Skin epidermis (tissue), 12 donors: Measurements from ENCODE around the gene LPGAT1.
A peak's percentile ranks its signal among the peaks of the same experiment; 100 is the strongest.
"Not testable (repeated sequence)": the region's sequence is repeated elsewhere in the genome, so short reads cannot be mapped to it uniquely, and the experiment has no call there.

Source experiments
- H3K27ac ChIP-seq, 21 experiments: fragments of 200-600 bp; sonication (generic) in 11 of 21; one replicate each; pipeline ENCODE4 v1.5.0; 2020; ENCODE audit warnings: mild to moderate bottlenecking in 3 of 21, inconsistent platforms in 2 of 21, moderate library complexity in 2 of 21
- H3K4me3 ChIP-seq, 7 experiments: fragments of 200-600 bp; sonication (generic) in 2 of 7; one replicate each; pipeline ENCODE4 v1.5.0; 2020; ENCODE audit warnings: inconsistent platforms in 2 of 7, mild to moderate bottlenecking in 2 of 7, moderate library complexity in 1 of 7

The LPGAT1 gene

DNA sequence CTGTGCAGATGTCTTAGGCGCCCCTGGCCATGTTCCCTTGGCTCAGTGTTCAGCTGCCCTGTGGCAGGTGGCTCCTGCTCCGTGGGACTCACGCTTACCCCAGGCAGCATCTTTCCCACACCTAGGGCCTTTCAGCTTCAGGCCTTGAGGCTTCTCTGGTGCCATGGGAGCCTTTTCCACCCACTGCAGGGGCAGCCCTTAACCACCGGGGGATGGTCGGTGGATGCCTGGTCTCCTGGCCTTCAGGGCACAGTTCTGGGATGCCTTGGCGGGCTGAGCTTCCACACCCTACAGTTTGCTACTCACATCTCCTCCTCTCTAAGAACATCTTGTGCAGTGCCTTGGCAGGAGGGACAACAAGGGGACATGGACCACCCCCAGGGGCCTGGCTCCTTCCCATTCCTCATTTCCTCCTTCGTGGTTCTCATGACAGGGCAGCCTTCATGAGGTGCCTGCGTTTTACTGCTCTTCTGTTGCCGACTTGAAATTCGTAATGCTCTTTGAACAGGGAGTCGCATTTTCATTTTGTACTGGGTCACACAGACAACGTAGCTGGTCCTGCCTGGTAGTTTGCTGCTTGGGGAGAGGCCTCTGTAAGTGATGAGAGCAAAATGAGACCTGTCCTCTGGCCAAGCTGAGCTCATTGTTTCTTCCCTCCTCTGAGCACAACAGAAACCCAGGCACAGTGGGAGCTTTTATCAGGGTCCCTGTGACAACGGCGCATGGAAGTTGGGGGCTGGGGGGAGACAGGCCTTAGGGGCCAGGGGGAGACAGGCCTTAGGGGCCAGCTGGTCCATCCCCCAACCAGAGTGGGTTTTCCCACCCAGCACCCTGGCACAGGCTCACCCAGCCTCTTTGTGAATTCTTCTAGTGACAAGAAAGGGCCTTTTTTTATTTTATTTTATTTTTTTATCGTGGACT lies 93.2 kb downstream of the LPGAT1 start:
- H3K4me3 ChIP-seq, result no peak overlapping the region
- H3K27ac ChIP-seq, result peak overlapping the region in 1 of 21 experiments; percentile 56

DNA sequence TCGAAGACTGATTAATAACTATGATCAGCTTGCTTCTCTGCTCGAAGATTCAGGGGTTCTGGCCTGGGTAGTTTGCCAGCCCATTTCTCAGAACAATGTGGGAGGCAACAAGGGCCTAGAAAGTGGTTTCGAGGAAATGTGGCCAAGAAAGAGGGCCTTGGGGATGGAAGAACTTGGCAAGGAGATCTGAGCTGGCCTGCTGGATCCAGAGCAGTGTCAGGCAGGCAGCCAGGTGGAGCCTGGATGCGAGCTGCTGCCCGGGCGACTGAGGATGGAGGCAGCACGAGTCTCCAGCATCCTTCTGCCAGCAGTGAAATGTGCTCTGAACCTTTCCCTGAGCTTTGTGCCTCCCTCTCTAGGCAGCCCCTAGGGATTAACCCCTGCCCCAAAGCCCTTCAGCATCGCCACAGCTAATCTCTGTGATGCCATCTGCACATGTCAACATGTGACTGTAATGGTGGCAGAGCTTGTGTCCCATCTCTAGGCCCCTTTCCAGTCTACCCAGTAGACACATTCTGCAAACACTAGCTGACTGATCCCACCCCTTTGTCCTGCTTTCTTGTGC lies 94.1 kb downstream of the LPGAT1 start:
- H3K27ac ChIP-seq, result peak overlapping the region in 1 of 21 experiments; percentile 45

GRCh38 chr1:211735208-211736170 lies 95.1 kb downstream of the LPGAT1 start:
- Histone ChIP-seq H3K4me3 (no peak overlapping the region), H3K27ac (peak overlapping the region in 5 of 21 experiments; percentile 11 to 68 (median 38))

More for the DNA sequence above, 94.1 kb downstream of the LPGAT1 start:
- no peak overlapping the region for H3K4me3 ChIP-seq

DNA sequence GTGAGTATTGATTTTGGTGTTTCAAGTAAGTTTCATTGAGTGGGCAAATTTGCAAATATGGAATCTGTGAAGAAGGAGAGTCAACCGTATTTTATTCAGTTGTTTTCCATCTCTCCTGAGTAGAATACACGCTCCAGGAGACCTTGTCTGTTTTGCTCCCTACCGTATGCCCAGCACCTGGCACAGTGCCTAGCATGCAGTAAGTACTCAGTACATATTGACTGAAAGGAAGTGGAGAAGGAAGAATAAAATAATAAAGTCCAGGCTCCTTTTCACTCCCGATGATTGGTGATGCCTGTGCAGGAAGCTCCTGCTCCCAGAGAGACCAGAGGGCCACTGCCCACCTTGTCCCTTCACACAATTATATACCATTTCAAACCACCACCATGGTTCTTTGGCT lies 95.8 kb downstream of the LPGAT1 start:
- H3K4me3 ChIP-seq, result no peak overlapping the region
- peak overlapping the region in 3 of 21 experiments; percentile 32 to 68 (median 38) for H3K27ac ChIP-seq

DNA sequence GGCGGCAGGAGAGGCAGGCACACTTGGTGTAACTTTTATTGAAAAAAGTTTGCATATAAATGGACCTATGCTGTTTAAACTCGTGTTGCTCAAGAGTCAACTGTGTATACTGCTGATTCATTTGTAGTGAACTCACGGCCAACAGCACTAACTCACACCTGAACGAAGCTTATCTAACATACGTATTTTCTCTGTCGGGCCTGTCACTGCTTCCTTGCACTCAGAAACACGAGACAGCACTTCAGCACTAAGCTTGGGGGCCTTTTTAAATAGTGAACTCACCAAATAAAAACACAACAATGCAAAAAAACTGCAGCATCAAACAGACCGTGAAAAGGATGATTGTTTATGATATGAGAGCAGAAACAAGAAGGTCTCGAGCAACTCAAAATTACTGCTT lies 96.2 kb downstream of the LPGAT1 start:
- Histone ChIP-seq H3K4me3 (no peak overlapping the region), H3K27ac (peak overlapping the region in 1 of 21 experiments; percentile 68)

DNA sequence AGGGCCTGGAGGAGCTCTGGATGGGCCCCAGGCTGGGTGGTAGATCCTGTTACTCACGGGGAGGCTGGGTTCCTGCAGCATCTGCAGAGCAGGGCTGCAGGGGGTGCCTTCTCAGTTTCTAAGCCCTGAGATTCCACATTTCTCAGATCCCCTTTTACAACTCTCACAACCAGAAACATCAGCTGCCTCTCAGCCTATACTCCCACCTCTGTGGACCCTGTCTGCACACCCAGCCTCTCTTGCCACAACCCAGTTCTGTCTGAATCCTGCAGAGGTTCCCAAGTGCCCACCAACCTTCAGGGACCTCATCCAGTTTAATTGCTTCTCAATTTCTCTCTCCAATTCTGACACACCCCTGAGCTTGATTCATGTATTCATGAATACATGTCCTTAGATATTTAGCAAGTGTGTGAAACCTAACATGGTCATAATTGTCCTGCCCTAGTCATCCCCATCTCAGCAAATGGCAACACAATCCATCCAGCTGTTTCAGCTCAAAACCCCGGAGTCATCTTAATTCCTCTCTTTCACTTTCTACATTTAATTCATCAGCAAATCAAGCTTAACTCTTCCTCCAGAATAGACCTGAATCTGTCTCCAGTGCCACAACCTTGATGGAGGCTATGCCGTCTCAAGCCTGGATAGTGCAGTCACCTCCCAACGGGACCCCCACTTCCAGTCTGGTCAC lies 98.1 kb downstream of the LPGAT1 start:
- Histone ChIP-seq H3K4me3 (no peak overlapping the region), H3K27ac (no peak overlapping the region)

DNA sequence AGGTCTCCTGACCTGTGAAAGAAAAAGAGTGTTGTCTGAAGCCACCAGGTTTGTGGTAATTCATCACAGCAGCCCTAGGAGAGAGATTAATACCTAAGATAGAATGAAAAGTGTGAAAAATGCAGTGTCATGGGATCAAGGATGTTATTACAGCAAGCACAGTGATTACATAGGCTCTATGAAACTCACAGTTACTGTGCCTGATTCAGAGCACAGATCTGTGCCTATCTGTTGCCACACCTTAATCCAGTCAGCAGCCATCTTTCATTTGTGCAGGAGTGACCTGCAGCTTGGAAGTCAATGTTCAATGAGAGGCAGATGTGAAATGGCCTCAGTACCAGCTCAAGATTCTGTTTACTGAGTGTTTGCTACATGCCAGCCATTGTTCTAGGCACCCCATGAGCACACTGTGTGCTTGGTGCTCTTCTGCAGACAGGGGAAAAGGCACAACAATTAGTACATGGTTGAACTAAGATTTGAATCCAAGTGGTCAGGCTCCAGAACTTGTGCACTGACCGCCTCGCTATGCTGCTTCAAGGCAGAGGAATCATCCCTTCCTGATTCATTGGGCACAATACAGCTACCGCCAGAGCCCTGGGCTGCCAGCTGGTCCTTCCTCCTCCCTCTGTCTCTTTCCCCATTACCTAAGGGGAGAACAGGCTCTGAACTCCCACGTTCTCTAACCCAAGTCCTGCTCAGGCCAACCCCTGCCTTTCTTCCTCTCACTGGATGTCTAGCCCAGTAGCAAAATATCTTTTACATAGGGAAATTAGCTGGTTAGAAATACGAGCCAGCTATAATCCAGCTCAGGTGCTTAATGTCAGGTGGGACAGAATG lies 98.9 kb downstream of the LPGAT1 start:
- Histone ChIP-seq H3K27ac (no peak overlapping the region), H3K4me3 (no peak overlapping the region)

GRCh38 chr1:211730347-211730746 lies 100.2 kb downstream of the LPGAT1 start:
- Histone ChIP-seq H3K27ac (no peak overlapping the region), H3K4me3 (no peak overlapping the region)

- Histone ChIP-seq H3K27ac (no peak overlapping the region), H3K4me3 (no peak overlapping the region)
Observed at GRCh38 chr1:211729238-211729637, 101.3 kb downstream of the LPGAT1 start.

GRCh38 chr1:211726467-211726995 lies 104.0 kb downstream of the LPGAT1 start:
- Histone ChIP-seq H3K4me3 (no peak overlapping the region), H3K27ac (no peak overlapping the region)

- Histone ChIP-seq H3K27ac (no peak overlapping the region), H3K4me3 (no peak overlapping the region)
Observed at GRCh38 chr1:211724687-211725196, 105.8 kb downstream of the LPGAT1 start.

DNA sequence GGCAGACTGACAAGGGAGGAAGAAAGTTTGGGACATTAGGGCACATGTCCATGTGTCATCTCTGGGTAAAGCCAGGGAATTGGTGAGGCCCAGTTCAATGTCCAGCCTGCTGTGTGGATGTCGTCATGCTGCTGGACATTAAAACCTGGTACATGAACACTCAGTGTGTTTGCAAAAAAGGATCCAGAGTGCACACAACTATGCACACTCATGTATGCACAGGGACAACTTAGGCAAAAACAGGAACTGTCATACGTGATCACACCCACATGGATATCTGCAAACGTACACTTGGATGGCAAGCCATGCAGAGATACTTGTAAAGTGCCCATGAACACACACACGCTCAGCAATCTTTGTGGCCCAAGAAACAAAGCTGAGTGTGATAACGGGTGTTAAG lies 107.3 kb downstream of the LPGAT1 start:
- H3K27ac ChIP-seq, result no peak overlapping the region
- H3K4me3 ChIP-seq, result no peak overlapping the region

GRCh38 chr1:211722277-211723175 lies 108.0 kb downstream of the LPGAT1 start:
- H3K4me3 ChIP-seq, result no peak overlapping the region
- H3K27ac ChIP-seq, result no peak overlapping the region

DNA sequence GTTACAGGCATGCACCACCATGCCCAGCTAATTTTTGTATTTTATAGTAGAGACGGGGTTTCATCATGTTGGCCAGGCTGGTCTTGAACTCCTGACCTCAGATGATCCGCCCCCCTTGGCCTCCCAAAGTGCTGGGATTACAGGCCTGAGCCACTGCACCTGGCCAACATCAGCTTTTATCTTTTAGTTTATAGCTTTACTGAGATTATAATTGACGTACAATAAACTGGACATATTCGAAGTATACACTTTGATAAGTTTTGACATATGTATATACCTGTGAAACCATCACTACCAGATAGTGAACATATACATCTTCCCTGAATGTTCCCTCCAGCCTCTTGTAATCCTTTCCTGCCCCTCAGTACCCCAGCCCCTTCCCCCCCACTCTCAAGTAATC lies 114.0 kb downstream of the LPGAT1 start:
- not testable (repeated sequence) for H3K27ac ChIP-seq, H3K4me3 ChIP-seq

DNA sequence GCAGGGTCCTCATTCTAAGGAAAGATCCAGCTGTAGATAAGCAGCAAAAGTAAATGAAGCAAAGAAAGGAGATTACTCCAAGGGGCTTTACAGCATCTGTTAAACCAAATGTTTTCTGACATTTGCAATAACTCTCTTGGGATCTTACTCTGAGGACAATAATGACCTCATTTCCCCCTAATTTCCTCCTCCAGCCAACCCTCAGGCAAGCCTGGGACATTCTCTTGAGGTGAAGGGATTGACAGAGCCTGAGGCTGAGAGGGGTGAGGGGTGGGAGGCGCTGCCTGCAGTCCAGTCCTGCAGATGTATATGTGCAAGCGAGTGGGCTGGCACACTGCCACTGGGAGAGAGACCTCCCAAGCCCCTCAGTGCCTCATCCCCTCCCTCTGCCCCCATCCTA lies 114.6 kb downstream of the LPGAT1 start:
- no peak overlapping the region for H3K4me3 ChIP-seq

GRCh38 chr1:211714154-211714553 lies 116.4 kb downstream of the LPGAT1 start:
- H3K27ac ChIP-seq, result no peak overlapping the region
- no peak overlapping the region for H3K4me3 ChIP-seq

More for the DNA sequence above, 114.6 kb downstream of the LPGAT1 start:
- H3K27ac ChIP-seq, result no peak overlapping the region

DNA sequence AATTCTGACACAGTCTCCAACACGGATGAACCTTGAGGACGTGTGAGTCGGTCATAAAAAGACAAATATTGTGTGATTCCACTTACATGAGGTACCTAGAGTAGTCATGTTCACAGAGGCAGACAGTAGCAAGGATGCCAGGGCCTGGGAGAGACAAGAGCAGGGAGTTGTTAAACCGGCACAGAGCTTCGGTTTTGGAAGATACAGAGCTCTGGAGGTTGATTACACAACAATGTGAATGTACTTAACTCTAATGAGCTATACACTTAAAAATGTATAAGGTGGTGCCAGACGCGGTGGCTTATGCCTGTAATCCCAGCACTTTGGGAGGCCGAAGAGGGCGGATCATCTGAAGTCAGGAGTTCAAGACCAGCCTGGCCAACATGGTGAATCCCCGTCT lies 117.3 kb downstream of the LPGAT1 start:
- H3K27ac ChIP-seq, result peak overlapping the region in 1 of 21 experiments; percentile 35
- H3K4me3 ChIP-seq, result no peak overlapping the region
